Adrenal gland (tissue), 12 donors: Measurements from ENCODE around the gene MAGI2. TPM values are rescaled to one million over a fixed set of nuclear protein-coding genes. Genes with fewer than 3 reads are reported as not detected.

Source experiments
- DNase-seq, 7 donors: peaks; one replicate each; pipeline ENCODE4 v3.0.0-alpha.2; 2019 to 2020
- H3K27ac ChIP-seq, 5 donors: fragments of 200-600 bp; sonication (generic) in 4 of 5; 1 replicate in 3 of 5; 2 replicates in 2 of 5; pipeline versions ENCODE4 v1.5.1 to v1.8.0; 2016 to 2020; ENCODE audit warnings: mild to moderate bottlenecking in 1 of 5
- H3K27me3 ChIP-seq: fragments of 200-600 bp; 2 replicates; pipeline ENCODE4 v1.8.0; 2021
- H3K36me3 ChIP-seq, 2 donors: fragments of 200-600 bp; replicated peaks in 1 of 2; 1 replicate in 1 of 2; 2 replicates in 1 of 2; pipeline versions ENCODE4 v1.5.1 to v1.8.0; 2018 to 2022
- H3K4me1 ChIP-seq, 2 donors: fragments of 200-600 bp; replicated peaks in 1 of 2; 1 replicate in 1 of 2; 2 replicates in 1 of 2; pipeline versions ENCODE4 v1.5.1 to v1.8.0; 2018 to 2021
- H3K4me3 ChIP-seq, 4 donors: fragments of 200-600 bp; sonication (generic) in 3 of 4; one replicate each; pipeline ENCODE4 v1.5.1; 2016 to 2018
- H3K9me3 ChIP-seq, 3 donors: fragments of 200-600 bp; sonication (generic) in 1 of 3; replicated peaks in 1 of 3; 1 replicate in 2 of 3; 2 replicates in 1 of 3; pipeline versions ENCODE4 v1.5.1 to v1.8.0; 2016 to 2021
- POLR2A ChIP-seq, 2 donors: fragments of 450-650 bp; IDR thresholded peaks; one replicate each; pipeline ENCODE4 v1.6.1; 2017; ENCODE audit warnings: antibody characterized with exemption in 2 of 2, mild to moderate bottlenecking in 2 of 2, moderate library complexity in 1 of 2
- whole genome bisulfite sequencing, 4 donors: extraction: QIAGEN DNeasy Blood & Tissue Kit in 2 of 4; methylation state at CpG; one replicate each; pipeline versions ENCODE4 v1.1.5 to v1.1.7; 2013 to 2017; 5-methylcytosine and 5-hydroxymethylcytosine counted together
- intact Hi-C, 2 donors: fragments of 100-400 bp; cut with DNase I; formaldehyde crosslinking; loops; one replicate each; pipeline versions ENCODE4 v1.14.1 to v1.15.0; 2022 to 2023
- polyA plus RNA-seq, 3 donors: library from polyadenylated mRNA; stranded (reverse); fragments of 200-250 nt in 2 of 3; fragments of 350-450 nt in 1 of 3; fragmentation: Illumina TruSeq in 1 of 3; extraction: RNeasy Lipid Tissue Mini Kit (QIAGEN cat#74804) in 1 of 3; gene quantifications; one replicate each; pipeline ENCODE4 v1.2.3, GENCODE V29; 2013 to 2014
- total RNA-seq, 9 donors: library from RNA; depleted of rRNA in 4 of 9; stranded (reverse); fragments of >200 nt in 4 of 9; fragments of 120-200 nt in 1 of 9; fragmentation: NEBNext Ultra II Directional in 1 of 9; extraction: Animal tissue kit (Norgen Biotek cat#: 25700) in 1 of 9; gene quantifications; one replicate each; pipeline versions ENCODE4 v1.1.0 to v1.2.4, GENCODE V29; 2013 to 2023
- TF ChIP-seq, protein P1 (sequence below), 6 experiments: fragments of 450-650 bp in 4 of 6; fragments of 200-600 bp in 2 of 6; sonication (generic) in 1 of 6; IDR thresholded peaks; 1 replicate in 5 of 6; 2 replicates in 1 of 6; pipeline versions ENCODE4 v1.5.1 to v1.8.0; 2016 to 2021; ENCODE audit warnings: antibody characterized with exemption in 6 of 6, mild to moderate bottlenecking in 2 of 6, moderate library complexity in 1 of 6
- donor health status: healthy with polysubstance abuse.
- donor health status: Bipolar disorder and iron deficiency.
- donor health status: DM: yes; HTN: yes; CAD: no.
- donor health status: DM: no; HTN: no; CAD: no.
- donor health status: DM: no; HTN: no; CAD: no.
- donor health status: DM: yes; HTN: yes; CAD: no.

Gene MAGI2
- total and polyA plus RNA-seq, 12 donors: 3.2 to 37.1 (median 17.1) TPM

DNA sequence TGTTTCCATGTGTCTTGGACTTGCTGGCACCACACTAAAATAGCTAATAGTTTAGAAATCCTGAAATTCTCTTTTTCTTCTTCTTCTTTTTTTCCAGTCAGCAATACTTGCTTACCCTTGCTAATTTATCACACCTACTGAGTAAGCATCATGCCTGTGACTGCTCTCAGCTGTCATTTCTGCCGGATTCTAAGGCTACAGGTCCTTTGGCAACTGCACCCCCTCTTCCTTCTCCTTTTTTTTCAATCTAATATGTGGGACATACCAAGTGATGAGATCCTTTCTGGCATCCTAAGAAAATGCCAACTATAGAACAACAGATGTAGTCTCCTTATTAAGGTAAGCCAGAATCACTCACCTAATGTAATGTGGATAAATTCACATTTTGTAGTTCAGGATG is 444.7 kb downstream of the MAGI2 start:
- H3K9me3 ChIP-seq: no peaks in the 10 kb centered on the region
- 66 to 100% (median 74%) methylated on average over 1 of the region's 1 CpG for WGBS, 4 donors
- no peak for DNase-seq
- no peak overlapping the region for H3K4me3 ChIP-seq
- H3K4me1 ChIP-seq: no peaks in the 10 kb centered on the region
- H3K36me3 ChIP-seq: no peaks in the 10 kb centered on the region
- H3K27ac ChIP-seq: no peak overlapping the region
- TF ChIP-seq, protein P1, sequence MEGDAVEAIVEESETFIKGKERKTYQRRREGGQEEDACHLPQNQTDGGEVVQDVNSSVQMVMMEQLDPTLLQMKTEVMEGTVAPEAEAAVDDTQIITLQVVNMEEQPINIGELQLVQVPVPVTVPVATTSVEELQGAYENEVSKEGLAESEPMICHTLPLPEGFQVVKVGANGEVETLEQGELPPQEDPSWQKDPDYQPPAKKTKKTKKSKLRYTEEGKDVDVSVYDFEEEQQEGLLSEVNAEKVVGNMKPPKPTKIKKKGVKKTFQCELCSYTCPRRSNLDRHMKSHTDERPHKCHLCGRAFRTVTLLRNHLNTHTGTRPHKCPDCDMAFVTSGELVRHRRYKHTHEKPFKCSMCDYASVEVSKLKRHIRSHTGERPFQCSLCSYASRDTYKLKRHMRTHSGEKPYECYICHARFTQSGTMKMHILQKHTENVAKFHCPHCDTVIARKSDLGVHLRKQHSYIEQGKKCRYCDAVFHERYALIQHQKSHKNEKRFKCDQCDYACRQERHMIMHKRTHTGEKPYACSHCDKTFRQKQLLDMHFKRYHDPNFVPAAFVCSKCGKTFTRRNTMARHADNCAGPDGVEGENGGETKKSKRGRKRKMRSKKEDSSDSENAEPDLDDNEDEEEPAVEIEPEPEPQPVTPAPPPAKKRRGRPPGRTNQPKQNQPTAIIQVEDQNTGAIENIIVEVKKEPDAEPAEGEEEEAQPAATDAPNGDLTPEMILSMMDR (IDR thresholded peaks at IDR 0.05): no peak
- no peak for TF ChIP-seq POLR2A (IDR thresholded peaks at IDR 0.05)
- intact Hi-C loops: no loop called here
- H3K27me3 ChIP-seq: no peaks in the 10 kb centered on the region

DNA sequence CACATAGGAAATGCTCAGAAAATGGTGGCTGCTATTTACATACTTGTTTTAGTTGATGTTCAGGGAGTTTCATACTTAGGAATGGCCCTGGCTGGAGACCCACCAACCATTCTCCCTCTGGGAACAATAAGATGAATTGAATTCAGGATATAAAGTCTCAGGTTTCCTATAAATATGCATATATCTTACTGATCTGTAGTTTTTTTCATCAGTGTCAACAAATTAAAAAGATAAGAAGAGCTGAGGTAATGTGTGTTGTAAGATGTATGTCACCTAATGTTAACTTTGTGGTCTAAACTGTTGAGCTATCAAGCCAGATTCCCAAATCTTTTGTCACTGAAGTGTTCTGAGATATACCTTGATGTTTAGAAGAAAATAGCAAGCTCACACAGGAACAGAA is 457.5 kb downstream of the MAGI2 start:
- no peak for TF ChIP-seq POLR2A (IDR thresholded peaks at IDR 0.05)
- TF ChIP-seq, protein P1 (IDR thresholded peaks at IDR 0.05): no peak

DNA sequence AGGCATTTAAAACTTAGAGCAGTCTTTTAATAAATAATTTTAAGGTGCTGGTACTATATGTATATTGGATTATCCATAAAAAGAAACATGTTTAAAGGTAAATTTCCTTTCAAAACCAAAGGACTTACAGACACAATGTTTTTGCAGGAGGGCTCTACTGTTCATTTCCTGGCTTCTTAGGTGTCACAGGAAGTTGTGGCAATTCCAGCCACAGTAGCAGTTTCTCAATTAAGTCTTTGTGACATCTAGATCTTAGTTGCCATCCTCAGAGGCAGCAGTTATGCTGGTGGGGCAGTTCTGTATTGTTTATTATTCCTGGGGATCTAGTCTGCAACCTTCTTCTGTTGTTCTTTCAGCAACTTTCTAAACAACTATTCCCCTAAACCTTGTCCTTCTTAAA is 460.1 kb downstream of the MAGI2 start:
- Histone ChIP-seq H3K27ac (no peak overlapping the region), H3K4me3 (no peak overlapping the region), H3K36me3 (no peaks in the 10 kb centered on the region), H3K4me1 (no peaks in the 10 kb centered on the region), H3K27me3 (no peaks in the 10 kb centered on the region), H3K9me3 (no peaks in the 10 kb centered on the region)
- no peak for DNase-seq
- TF ChIP-seq, protein P1 (IDR thresholded peaks at IDR 0.05): no peak
- no peak for TF ChIP-seq POLR2A (IDR thresholded peaks at IDR 0.05)
- intact Hi-C loops: no loop called here

More for the DNA sequence above, 457.5 kb downstream of the MAGI2 start:
- no peaks in the 10 kb centered on the region for H3K9me3 ChIP-seq
- no peak overlapping the region for H3K27ac ChIP-seq
- no peaks in the 10 kb centered on the region for H3K4me1 ChIP-seq
- no peaks in the 10 kb centered on the region for H3K36me3 ChIP-seq
- no peak overlapping the region for H3K4me3 ChIP-seq
- intact Hi-C loops: no loop called here
- H3K27me3 ChIP-seq: no peaks in the 10 kb centered on the region
- no peak for DNase-seq

DNA sequence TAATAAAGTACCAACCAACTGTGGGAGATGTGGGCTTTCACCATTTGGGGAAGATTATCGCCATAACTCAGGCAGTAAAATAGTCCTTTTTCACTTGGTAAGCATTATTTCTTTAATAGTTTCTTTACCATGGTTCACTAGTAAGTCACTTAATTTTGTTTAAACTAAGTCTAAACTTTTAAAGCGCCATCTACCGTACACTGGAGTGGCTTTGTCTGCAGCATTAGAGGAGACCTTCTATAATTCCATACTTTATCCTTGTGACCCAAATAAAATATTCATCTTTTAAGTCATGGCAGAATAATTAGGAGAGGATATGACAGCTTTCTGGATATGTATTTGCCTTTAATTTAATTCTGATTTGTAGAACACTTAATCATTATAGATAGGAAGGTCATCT is 468.0 kb downstream of the MAGI2 start:
- no peak overlapping the region for H3K4me3 ChIP-seq
- H3K4me1 ChIP-seq: no peaks in the 10 kb centered on the region
- no peaks in the 10 kb centered on the region for H3K27me3 ChIP-seq
- no peak for TF ChIP-seq POLR2A (IDR thresholded peaks at IDR 0.05)
- TF ChIP-seq, protein P1 (IDR thresholded peaks at IDR 0.05): no peak
- no peaks in the 10 kb centered on the region for H3K36me3 ChIP-seq
- DNase-seq: no peak
- H3K9me3 ChIP-seq: no peaks in the 10 kb centered on the region
- intact Hi-C loops: no loop called here
- H3K27ac ChIP-seq: no peak overlapping the region
- WGBS, 4 donors: 89 to 93% (median 90%) methylated on average over 3 of the region's 3 CpGs
